GM04503 (cell line): ENCODE data around the gene MAP4K5.

Source experiments
- DNase-seq: peaks from one replicate; pipeline ENCODE4 v3.0.0-alpha.2; 2012; ENCODE audit warnings: low read depth

Gene MAP4K5

DNA sequence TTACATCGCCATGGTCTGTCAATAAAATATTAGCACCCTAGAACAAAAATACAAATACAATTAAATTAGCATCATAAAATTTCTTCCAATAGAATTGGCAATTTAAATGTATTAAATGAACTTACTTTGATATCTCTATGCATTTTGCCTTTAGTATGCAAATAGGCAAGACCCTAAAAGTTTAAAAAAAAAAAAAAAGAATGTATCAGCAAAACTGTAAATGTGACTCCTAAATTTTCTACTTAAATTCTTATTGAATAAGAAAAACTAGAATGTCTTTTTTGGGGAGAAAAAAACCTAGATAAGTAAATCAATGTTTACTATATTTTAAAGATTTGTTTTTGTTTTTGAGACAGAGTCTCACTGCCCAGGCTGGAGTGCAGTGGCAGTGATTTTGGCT lies 56.2 kb downstream of the MAP4K5 start:
- no peak for DNase-seq

DNA sequence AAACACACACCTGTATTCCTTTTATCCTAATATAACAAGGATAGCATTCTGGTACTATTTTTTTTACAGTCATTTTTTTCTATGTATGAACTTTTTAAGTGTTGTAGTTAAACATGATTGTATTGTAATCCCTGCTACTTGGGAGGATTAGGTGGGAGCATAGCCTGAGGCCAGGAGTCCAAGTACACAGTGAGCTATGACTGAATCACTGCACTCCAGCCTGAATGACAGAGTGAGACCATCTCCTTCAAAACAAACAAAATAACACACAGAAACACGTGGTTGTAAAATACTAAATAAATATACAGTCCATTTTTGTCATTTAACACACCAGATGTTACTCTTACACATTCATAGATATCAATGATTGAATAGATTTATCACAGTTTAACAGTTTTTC lies 56.9 kb downstream of the MAP4K5 start:
- DNase-seq = no peak

DNA sequence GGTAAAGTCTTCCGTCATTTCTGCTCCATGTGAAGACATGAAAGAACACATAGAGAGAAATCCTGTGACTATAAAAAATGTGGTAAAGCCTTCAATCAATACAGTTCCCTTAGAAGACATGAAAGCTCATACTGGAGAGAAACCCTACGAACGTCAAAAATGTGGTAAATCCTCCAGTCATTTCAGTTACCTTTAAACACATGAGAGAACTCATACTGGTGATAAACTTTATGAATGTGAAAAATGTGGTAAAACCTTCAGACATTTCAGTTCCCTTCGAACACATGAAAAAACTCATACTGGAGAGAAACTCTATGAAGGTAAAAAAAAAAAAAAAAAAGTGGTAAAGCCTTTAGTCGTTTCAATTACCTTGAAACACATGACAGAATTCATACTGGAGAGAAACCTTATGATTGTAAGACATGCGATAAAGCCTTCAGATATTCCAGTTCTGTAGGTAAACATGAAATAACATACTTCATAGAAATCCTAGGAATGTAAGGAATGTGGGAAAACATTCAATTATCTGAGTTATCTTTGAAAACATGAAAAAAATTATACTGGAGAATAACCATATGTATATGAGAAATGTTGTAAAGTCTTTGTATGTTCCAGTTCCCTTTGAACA lies 60.4 kb downstream of the MAP4K5 start:
- DNase-seq = no peak

DNA sequence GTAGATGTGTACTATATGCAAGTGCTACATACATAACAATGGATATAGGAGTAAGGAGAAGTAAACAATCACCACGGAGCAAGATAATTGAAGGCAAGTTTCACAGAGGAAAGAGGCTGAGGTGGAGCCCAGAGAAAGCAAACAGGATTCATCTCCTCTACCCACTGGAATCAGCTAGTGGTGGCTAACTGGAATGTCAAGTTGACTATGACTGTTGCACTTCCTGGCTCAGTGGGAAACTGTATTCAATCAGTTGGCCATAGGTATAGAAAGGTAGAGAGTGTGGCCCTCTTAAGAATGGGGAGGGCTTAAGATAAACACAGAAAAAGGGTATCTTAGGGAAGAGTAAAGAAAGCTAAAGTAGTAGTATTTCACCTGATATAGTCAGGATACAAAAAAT lies 62.4 kb downstream of the MAP4K5 start:
- DNase-seq = no peak

DNA sequence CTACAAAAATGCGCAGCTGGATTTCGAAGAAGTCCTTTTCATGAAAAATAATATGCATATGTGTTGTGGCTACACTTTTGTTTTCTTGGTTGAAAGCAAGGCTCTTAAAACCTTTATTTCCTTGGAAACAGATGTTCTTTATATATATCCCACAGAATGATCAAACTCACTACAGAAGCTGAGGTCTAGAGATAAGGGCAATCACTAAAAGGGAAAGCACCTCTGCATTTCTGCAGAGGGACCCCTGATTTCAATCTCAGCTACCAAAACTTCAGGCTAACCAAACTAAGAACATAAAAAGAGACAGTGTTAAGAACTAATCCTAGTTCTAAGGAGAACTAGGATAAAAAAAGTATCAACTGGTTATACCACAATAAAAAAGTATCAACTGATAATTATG lies 70.3 kb downstream of the MAP4K5 start:
- no peak for DNase-seq

DNA sequence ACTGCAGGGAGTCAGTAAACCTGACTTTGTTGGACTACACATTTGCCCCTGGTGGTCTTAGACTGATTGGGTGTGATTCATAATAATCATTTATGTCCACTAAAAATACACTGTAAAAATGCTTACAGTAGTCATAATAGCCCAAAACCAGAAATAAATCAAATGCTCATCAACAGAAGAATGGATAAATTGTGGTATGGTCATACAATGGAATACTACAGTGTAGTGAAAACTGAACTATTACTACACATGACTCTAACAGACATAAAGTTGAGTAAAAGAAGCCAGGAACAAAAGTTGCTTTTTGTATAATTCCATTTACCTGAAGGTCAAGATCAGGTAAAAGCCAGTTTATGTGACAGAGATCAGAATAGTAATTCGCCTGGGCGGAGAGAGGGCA lies 78.5 kb downstream of the MAP4K5 start:
- no peak for DNase-seq

DNA sequence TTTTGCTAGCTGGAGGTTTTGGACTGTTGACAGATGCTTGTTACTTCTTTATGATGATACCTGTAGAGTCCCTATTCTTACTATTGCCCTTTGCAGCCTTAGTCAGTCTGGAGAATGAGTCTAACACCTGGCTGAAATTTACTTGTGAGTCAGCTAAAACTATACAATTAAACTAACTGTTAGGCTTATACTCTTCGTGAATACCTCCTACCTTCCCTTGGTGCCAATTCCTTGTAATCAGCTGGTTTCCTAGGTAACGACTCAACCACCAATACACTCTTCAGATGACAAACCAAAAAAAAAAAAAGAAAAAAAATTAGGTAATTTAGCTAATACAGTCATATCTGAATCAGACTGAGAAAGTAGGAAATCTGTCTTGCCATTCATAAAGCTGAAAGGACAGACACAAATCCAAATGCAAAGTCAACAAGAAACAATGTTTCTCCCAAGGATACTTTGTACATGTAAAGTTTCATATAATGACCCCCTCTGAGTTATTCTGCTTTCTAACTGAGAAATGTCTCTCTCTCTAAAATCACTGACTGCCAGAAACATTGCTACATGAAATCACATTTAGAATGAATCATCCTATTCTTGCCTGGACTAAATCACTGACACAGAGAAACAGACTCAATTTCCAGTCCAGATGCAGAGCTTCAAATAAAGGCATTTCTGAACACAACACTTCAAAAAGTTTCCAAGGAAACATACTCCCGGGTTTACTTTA lies 79.2 kb downstream of the MAP4K5 start:
- DNase-seq = peak; percentile 57

DNA sequence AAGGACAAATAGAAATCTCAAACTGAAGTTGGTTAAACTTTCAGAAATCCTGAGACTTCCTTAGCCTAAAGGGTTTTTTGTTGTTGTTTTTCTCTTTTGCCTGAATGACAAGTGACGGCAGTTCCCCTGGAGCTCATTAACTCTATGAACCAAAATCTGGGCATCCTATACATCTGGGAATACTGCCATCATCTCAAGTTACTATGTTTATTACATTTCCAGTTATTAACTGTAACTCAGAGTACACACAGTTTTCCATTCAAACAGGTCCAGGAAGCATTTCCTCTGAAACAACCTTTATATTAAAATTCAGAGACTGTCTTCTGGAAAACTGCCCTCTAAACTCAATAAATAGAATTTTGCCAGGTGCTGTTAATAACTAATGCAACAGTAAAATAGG lies 80.1 kb downstream of the MAP4K5 start:
- DNase-seq = no peak

DNA sequence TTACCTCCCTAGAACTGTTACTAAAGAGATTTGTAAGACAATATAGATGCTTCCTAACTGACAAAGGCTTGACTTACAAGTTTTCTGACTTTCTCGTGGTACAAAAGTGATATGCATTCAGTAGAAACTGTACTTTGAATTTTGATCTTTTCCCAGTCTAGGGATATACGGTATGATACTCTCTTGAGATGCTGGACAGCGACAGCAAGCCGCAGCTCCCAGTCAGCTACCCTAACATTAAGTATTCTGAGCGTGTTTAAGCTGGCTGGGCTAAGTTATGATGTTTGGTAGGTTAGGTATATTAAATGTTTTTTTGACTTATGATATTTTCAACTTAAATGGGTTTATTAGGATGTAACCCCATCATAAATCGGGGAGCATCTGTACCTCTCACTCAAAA lies 80.5 kb downstream of the MAP4K5 start:
- DNase-seq = no peak

DNA sequence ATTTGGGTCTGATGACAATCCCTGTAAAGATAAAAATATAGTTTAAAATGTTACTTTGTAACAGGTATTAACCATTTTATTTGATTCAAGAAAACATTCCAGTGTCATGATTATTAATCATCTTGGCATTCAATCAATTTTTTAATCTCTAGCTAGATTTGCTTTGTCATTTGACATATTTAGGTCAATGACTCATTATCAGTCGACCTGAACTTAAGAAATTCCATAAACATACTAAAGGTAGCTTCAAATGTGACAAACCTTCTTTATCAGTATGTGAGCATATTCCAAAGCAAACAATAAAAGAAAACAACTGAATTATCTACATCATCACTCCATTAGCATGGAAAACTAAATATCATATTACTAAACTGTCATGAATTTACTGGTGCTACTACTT lies 84.9 kb downstream of the MAP4K5 start:
- DNase-seq = no peak

DNA sequence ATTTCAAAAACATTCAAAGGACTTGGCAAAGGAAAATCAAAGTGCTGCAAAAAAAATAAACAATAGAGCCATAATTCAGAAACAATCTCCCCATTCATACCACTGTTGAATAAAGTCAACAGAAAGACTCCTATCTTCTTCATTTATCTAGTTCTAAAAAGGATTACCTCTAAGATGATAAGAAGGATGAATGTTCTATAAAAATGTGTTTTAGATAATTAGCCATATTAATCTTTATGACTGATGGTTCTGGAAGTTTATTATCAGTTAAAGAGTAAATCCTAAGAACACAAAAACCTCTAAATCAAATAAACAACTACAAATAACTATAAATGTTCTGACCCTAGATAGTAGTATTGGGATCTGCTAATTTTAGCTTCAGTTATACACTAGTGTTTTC lies 97.8 kb downstream of the MAP4K5 start:
- no peak for DNase-seq

DNA sequence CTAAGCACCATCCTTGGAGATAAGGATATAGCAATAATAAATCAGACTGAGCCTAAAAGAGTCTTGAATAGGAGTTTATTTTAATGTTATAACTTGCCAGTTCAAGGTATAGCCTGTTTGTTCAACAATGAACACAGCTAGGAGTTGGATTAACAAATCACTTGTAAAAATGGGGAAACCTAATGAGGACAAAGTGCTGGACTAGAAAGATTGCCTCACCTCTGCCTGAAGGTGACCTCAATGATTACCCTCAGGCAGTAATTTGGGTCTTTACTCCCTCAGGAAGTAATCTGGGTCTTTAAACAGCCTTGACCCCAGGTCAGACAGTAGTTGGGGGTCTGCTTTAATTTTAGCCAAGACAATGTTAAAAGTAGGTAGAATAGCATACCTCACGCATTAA lies 100.2 kb downstream of the MAP4K5 start:
- no peak for DNase-seq

DNA sequence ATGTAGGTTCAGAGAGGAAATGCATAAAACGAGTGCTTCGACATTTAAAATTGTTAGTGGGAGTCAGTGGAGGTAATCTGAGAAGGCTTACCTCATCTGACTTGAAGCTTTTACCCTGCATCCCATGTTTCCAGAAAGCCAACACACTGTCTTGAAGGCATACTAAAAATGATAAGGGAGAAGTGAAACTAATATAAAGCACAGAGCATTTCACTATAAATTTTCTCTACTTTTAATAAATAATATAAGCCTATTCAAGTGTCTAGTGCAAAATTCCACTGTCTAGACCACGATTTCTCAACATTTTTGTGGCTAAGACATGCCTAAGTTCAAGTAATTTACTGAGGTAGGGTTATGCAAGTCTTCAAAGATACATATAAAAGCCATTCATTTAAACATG lies 106.6 kb downstream of the MAP4K5 start:
- DNase-seq = no peak

DNA sequence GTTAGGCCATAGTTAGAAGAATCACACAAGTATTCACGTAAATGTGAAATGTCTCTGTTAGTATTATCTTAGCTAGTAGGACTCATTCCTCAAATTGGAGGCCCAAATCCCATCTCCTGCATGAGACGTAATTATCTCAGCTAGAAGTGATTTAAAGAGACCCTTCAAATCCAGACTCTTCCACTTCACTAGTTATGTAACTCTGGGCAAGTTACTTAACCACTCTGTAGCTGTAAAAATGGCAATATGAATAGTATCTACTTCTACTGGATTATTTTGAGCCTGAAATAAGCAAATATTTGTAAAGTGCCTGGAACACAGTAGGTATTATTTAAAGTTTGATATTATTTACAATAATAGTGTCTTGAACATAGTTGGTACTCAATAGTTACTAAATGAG lies 107.3 kb downstream of the MAP4K5 start:
- no peak for DNase-seq

DNA sequence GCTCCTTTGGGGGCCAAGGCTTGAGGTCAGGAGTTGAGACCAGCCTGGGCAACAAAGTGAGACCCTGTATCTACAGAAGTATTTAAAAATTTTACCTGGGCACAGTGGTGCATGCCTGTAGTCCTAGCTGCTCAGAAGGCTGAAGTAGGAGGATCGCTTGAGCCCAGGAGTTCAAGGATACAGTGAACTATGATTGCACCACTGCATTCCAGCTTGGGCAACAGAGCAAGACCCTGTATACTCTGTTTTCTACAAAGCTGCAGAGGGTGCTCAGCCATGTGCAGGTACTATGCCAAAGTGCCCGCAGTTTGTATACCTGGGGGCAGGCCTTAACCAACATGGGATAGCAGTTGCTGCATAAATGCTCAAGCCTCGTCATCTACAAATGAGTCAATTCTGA lies 108.8 kb downstream of the MAP4K5 start:
- DNase-seq = no peak

DNA sequence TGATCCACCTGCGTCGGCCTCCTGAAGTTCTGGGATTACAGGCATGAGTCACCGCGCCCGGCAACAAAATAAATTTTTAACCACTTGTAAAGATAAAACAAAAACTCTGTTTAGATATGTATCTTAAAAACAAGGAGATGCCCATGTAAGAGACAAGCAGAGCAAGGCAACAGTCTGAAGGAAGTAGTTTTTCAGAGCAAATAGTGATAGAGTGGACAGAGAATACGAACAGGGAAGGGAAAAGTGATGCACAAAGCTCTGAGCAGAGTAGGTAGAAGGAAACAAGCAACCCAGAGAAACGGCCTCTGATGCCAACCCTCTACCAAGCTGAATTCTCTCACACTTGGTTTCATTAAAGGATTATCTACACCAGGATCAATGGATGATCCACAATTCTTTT lies 110.9 kb downstream of the MAP4K5 start:
- no peak for DNase-seq

DNA sequence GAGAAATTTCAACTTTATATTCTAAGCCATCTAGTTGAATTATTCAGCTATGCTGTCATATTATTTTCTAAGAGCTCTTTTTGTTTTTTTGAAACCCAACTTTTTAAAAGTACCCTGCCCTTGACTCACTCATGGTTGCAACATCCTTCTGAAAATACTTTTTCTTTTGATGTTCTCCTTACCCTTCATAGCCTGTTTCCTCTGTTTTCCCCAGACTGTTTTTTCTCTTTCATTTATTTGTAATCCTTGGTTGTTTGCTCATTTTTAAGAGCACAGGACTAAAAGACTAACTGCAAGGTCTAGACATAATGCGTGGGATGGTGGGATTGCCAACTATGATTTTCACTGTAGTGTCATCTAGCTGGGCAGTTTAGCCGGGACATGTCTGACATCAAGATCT lies 114.5 kb downstream of the MAP4K5 start:
- DNase-seq = no peak

DNA sequence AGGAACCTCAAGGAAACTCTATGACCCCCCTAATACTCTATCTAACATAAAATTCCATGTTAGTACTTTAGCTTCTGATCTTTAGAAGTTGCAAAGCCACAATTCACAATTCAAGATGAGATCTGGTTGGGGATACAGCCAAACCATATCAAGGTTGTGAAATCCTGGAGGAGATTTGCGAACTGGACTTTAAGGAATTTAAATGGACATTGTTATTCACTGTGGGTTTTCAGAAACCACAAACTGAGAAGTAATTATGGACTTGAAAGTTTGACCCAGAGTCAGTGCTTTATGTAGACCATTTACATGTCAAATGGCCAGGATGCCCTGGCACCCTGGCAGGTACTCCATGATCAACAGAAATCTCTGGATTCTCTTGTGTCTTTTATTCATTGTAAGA lies 121.4 kb downstream of the MAP4K5 start:
- peak; percentile 78 for DNase-seq

DNA sequence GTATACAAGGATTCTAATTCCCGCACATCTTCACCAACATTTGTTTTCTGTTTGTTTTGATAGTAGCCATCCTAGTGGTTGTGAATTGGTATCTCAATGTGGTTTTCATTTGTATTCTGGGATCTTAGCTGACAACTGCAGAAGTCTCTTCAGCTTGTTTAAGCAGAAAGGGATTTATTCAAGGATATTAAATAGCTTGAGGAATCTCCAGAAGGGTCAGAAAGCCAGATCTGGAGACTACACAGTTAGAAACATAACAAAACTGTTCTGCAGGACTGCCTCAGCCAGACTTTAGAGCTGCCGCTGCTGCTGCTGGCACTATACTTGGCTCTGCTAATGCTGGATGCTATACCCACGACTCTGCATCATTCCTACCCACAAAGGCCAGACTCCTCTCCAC lies 122.3 kb downstream of the MAP4K5 start:
- DNase-seq = no peak

DNA sequence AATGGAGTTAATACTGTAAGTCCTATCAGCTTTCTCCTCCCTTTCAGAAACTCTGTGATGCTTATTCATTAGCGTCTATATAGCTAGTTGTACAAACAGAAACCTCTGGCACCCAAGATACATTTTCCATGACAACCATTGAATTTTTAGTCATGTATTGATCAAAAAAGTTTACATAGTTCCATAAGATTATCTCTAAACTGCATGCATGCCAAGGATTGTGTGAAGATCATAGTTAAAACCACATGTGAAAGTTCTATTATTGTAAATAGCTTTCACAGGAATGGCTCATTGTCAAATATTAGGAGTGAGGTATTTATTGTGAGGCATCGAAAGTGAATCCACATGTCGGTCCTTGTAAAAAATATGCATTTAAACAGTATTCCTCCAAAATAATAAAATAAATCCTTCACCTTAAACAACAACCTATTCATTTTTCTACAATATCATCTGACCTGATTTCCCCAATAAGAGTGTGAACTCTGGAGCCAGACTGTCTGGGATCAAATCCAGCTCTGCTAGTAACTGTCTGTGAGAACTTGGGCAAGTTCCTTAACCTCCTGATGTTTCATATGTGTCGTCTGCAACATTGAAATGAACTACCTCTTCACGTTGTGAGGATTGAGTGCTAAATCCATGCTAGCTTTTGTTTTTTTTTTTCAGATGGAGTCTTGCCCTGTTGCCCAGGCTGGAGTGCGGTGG lies 125.1 kb downstream of the MAP4K5 start:
- no peak for DNase-seq

DNA sequence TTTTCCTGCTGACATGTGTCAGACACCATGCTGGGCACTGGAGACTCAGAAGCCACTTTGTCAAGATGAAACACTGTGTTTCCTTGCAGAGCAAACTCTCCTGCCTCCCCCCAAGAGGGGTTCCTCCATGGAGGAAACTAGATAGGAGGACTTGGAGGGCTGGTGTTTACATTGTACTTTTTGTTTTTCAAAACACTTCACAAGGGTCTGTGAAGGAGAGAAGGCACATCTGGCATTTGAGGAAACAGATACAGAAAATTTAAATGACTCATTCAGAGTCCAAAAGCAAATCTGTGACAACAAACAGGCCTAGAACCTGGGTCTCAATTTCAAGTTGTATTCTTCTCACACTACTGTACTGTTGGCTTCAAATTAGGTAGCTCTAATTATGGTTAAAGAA lies 128.9 kb downstream of the MAP4K5 start:
- no peak for DNase-seq

DNA sequence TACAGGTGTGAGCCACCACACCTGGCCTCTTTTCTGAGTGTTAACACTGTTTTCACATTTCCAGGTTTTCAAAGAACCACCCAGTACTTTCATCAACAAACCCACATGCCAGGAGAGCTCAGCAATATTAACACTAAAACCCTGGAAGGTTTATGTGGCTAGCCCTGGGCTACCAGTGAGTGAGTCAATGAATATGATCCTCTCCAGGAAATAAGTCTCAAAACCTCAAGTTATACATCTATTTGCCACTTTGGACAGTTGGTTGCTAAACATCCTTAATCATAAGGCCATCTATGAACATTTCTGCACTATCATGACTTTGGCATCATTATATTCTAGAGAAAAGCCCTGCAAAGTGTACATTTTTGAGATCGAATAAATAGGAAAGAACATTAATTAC lies 129.4 kb downstream of the MAP4K5 start:
- no peak for DNase-seq

DNA sequence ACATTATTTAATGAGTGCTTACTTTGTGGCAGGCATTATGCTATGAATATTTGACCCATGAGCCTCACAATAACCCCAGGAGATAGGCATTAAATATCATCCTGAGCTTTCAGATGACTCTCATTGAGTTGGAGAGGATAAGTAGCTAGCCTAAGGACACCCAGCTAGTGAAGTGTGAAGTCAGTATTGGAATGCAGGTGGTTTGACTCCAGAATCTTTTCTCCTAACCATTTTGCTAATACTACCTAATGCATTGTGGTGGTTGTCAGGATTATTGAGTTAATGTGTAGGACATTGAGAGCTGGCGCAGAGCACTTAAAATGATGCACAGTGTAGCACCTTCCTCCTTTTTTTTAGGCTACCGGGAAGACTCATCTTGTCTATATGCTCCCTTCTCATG lies 131.9 kb downstream of the MAP4K5 start:
- DNase-seq = no peak
